ENCODE measurements around the gene SHB.
A peak's percentile ranks its signal among the peaks of the same experiment; 100 is the strongest.

Gene SHB

DNA sequence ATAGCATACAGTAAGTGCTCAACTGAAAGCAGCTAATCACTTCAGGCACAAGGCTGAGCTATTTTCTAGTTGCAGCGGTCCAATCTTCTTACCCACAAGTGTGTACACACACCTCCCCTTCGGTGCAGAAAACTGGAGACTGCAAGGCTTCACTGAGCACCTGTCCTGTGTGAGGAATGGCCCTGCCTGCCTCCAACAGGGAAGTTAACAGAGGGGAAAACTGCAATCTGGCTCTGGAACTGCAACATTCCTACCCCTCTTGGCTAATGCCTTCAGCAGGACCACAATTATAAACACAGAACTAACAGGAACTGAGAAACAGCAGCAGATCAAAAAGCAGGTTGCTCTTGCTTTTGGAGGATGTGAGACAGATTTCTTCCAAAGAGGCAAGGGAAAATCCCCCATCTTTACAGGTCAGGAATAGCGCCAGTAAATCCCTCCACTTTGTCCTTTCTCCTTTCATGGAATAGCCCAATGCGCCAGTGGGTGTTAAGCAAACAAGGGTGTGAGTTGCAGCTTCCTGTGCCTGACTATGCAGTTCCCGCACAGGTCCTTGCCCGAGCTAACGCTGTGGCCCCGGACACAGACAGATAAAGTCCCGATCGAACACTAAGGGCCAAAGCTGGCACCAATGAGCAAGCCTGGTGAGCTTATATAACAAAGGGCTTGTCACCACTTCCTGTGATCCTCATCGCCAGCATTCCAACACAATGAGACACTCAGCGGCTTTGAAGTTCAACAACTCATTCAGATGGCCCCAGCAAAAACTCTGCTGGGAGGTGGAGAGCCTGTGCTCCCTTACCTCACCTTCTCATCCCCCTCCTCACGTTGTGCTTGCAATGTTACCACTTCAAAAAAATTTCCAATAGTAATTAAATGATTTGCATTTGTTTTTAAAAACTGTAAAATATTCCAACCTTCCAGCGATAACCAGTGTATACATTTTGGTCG, 21.5 kb downstream of the SHB start (continued):
- TF ChIP-seq RBAK (tag by site-specific recombination; IDR thresholded peaks at IDR 0.05) (no peak), ZNF660 (tag by site-specific recombination; IDR thresholded peaks at IDR 0.05) (0 out of 2 replicates have a peak, but pooled peaks have one; percentile 29), KLF1 (tag by site-specific recombination; IDR thresholded peaks at IDR 0.05) (no peak), ZBTB7A (tag by site-specific recombination; IDR thresholded peaks at IDR 0.05; ENCODE audit: low read depth) (no peak), ZNF571 (tag by site-specific recombination; IDR thresholded peaks at IDR 0.05) (no peak), GLI2 (tag by site-specific recombination; IDR thresholded peaks at IDR 0.05; ENCODE audit: borderline replicate concordance, low read depth) (no peak), ZNF843 (tag by site-specific recombination; IDR thresholded peaks at IDR 0.05) (no peak), MZF1 (tag by site-specific recombination; IDR thresholded peaks at IDR 0.05; ENCODE audit: borderline replicate concordance) (peak; percentile 87), ZNF169 (tag by site-specific recombination; IDR thresholded peaks at IDR 0.05) (no peak), ZNF114 (tag by site-specific recombination; IDR thresholded peaks at IDR 0.05) (no peak), ZNF658 (tag by site-specific recombination; IDR thresholded peaks at IDR 0.05) (no peak), ZNF239 (tag by site-specific recombination; IDR thresholded peaks at IDR 0.05) (no peak), SP2 (tag by site-specific recombination; IDR thresholded peaks at IDR 0.05) (0 out of 2 replicates have a peak, but pooled peaks have one; percentile 18), ZBTB21 (tag by site-specific recombination; IDR thresholded peaks at IDR 0.05) (no peak), KLF9 (tag by site-specific recombination; IDR thresholded peaks at IDR 0.05; ENCODE audit: low read depth) (no peak), ZNF24 (tag by site-specific recombination; IDR thresholded peaks at IDR 0.05) (no peak), ZNF600 (tag by site-specific recombination; IDR thresholded peaks at IDR 0.05) (peak; percentile 93), ZNF610 (tag by site-specific recombination; IDR thresholded peaks at IDR 0.05; ENCODE audit: borderline replicate concordance) (no peak), SP7 (tag by site-specific recombination; IDR thresholded peaks at IDR 0.05) (peak; percentile 30; the same call in 1 of the 2 replicates), ZNF530 (tag by site-specific recombination; IDR thresholded peaks at IDR 0.05; ENCODE audit: low read depth) (no peak), ZNF292 (tag by site-specific recombination; IDR thresholded peaks at IDR 0.05; ENCODE audit: borderline replicate concordance, low read depth) (no peak), ZNF214 (tag by site-specific recombination; IDR thresholded peaks at IDR 0.05; ENCODE audit: borderline replicate concordance) (no peak), ZNF621 (tag by site-specific recombination; IDR thresholded peaks at IDR 0.05) (no peak), ZBTB17 (tag by site-specific recombination; IDR thresholded peaks at IDR 0.05) (0 out of 2 replicates have a peak, but pooled peaks have one; percentile 49), REPIN1 (tag by site-specific recombination; IDR thresholded peaks at IDR 0.05; ENCODE audit: low read depth) (no peak)
- TF ChIP-seq, protein P1, sequence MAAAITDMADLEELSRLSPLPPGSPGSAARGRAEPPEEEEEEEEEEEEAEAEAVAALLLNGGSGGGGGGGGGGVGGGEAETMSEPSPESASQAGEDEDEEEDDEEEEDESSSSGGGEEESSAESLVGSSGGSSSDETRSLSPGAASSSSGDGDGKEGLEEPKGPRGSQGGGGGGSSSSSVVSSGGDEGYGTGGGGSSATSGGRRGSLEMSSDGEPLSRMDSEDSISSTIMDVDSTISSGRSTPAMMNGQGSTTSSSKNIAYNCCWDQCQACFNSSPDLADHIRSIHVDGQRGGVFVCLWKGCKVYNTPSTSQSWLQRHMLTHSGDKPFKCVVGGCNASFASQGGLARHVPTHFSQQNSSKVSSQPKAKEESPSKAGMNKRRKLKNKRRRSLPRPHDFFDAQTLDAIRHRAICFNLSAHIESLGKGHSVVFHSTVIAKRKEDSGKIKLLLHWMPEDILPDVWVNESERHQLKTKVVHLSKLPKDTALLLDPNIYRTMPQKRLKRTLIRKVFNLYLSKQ (tag by site-specific recombination; IDR thresholded peaks at IDR 0.05; ENCODE audit: borderline replicate concordance), result no peak
- TF ChIP-seq, protein P2, sequence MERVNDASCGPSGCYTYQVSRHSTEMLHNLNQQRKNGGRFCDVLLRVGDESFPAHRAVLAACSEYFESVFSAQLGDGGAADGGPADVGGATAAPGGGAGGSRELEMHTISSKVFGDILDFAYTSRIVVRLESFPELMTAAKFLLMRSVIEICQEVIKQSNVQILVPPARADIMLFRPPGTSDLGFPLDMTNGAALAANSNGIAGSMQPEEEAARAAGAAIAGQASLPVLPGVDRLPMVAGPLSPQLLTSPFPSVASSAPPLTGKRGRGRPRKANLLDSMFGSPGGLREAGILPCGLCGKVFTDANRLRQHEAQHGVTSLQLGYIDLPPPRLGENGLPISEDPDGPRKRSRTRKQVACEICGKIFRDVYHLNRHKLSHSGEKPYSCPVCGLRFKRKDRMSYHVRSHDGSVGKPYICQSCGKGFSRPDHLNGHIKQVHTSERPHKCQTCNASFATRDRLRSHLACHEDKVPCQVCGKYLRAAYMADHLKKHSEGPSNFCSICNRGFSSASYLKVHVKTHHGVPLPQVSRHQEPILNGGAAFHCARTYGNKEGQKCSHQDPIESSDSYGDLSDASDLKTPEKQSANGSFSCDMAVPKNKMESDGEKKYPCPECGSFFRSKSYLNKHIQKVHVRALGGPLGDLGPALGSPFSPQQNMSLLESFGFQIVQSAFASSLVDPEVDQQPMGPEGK (tag by site-specific recombination; IDR thresholded peaks at IDR 0.05), result no peak
- TF ChIP-seq, protein P3, sequence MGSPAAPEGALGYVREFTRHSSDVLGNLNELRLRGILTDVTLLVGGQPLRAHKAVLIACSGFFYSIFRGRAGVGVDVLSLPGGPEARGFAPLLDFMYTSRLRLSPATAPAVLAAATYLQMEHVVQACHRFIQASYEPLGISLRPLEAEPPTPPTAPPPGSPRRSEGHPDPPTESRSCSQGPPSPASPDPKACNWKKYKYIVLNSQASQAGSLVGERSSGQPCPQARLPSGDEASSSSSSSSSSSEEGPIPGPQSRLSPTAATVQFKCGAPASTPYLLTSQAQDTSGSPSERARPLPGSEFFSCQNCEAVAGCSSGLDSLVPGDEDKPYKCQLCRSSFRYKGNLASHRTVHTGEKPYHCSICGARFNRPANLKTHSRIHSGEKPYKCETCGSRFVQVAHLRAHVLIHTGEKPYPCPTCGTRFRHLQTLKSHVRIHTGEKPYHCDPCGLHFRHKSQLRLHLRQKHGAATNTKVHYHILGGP (tag by site-specific recombination; IDR thresholded peaks at IDR 0.05), result no peak
- TF ChIP-seq, protein P4, sequence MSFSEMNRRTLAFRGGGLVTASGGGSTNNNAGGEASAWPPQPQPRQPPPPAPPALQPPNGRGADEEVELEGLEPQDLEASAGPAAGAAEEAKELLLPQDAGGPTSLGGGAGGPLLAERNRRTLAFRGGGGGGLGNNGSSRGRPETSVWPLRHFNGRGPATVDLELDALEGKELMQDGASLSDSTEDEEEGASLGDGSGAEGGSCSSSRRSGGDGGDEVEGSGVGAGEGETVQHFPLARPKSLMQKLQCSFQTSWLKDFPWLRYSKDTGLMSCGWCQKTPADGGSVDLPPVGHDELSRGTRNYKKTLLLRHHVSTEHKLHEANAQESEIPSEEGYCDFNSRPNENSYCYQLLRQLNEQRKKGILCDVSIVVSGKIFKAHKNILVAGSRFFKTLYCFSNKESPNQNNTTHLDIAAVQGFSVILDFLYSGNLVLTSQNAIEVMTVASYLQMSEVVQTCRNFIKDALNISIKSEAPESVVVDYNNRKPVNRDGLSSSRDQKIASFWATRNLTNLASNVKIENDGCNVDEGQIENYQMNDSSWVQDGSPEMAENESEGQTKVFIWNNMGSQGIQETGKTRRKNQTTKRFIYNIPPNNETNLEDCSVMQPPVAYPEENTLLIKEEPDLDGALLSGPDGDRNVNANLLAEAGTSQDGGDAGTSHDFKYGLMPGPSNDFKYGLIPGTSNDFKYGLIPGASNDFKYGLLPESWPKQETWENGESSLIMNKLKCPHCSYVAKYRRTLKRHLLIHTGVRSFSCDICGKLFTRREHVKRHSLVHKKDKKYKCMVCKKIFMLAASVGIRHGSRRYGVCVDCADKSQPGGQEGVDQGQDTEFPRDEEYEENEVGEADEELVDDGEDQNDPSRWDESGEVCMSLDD (tag by site-specific recombination; IDR thresholded peaks at IDR 0.05), result no peak
- TF ChIP-seq, protein P5, sequence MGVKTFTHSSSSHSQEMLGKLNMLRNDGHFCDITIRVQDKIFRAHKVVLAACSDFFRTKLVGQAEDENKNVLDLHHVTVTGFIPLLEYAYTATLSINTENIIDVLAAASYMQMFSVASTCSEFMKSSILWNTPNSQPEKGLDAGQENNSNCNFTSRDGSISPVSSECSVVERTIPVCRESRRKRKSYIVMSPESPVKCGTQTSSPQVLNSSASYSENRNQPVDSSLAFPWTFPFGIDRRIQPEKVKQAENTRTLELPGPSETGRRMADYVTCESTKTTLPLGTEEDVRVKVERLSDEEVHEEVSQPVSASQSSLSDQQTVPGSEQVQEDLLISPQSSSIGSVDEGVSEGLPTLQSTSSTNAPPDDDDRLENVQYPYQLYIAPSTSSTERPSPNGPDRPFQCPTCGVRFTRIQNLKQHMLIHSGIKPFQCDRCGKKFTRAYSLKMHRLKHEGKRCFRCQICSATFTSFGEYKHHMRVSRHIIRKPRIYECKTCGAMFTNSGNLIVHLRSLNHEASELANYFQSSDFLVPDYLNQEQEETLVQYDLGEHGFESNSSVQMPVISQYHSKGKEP (tag by site-specific recombination; IDR thresholded peaks at IDR 0.05), result no peak
